Ascending aorta (tissue), 2 donors: ENCODE results near the gene INAFM1. TPM values are rescaled to one million over a fixed set of nuclear protein-coding genes. Genes with fewer than 3 reads are reported as not detected.

Source experiments
- DNase-seq, 2 donors: peaks; one replicate each; pipeline ENCODE4 v3.0.0-alpha.2; 2019; ENCODE audit warnings: low spot score in 2 of 2
- H3K27ac ChIP-seq, 2 donors: fragments of 200-600 bp; sonication (generic); one replicate each; pipeline ENCODE4 v1.5.1; 2016 to 2017; ENCODE audit warnings: mild to moderate bottlenecking in 1 of 2
- H3K27me3 ChIP-seq: fragments of 200-600 bp; sonication (generic); one replicate; pipeline ENCODE4 v1.5.1; 2017
- H3K36me3 ChIP-seq, 2 donors: fragments of 200-600 bp; sonication (generic); one replicate each; pipeline ENCODE4 v1.5.1; 2016
- H3K4me1 ChIP-seq, 2 donors: fragments of 200-600 bp; sonication (generic); one replicate each; pipeline ENCODE4 v1.5.1; 2016 to 2017; ENCODE audit warnings: mild to moderate bottlenecking in 1 of 2
- H3K4me3 ChIP-seq, 2 donors: fragments of 200-600 bp; sonication (generic); one replicate each; pipeline ENCODE4 v1.5.1; 2016 to 2017; ENCODE audit warnings: mild to moderate bottlenecking in 1 of 2
- H3K9me3 ChIP-seq, 2 donors: fragments of 200-600 bp; sonication (generic); one replicate each; pipeline ENCODE4 v1.5.1; 2016
- intact Hi-C: fragments of 100-400 bp; cut with DNase I; formaldehyde crosslinking; loops from one replicate; pipeline ENCODE4 v1.15.1; 2023
- total RNA-seq: library from RNA; depleted of rRNA; stranded (reverse); fragments of >200 nt; gene quantifications from one replicate; pipeline ENCODE4 v1.1.0, GENCODE V29; 2016
- TF ChIP-seq, protein P1 (sequence below), 3 experiments: fragments of 200-600 bp in 2 of 3; fragments of 450-650 bp in 1 of 3; sonication (generic) in 2 of 3; IDR thresholded peaks; one replicate each; pipeline ENCODE4 v1.5.1; 2016 to 2019; ENCODE audit warnings: antibody characterized with exemption in 3 of 3, mild to moderate bottlenecking in 1 of 3, moderate library complexity in 1 of 3

The INAFM1 gene
- total RNA-seq, 1 donor from 2014 or later: 33.7 TPM

GRCh38 chr19:47321630-47322029, 46.9 kb downstream of the INAFM1 start:
- H3K27me3 ChIP-seq: no peaks in the 10 kb centered on the region
- H3K4me1 ChIP-seq: no peaks in the 10 kb centered on the region
- DNase-seq: no peak
- TF ChIP-seq, protein P1, sequence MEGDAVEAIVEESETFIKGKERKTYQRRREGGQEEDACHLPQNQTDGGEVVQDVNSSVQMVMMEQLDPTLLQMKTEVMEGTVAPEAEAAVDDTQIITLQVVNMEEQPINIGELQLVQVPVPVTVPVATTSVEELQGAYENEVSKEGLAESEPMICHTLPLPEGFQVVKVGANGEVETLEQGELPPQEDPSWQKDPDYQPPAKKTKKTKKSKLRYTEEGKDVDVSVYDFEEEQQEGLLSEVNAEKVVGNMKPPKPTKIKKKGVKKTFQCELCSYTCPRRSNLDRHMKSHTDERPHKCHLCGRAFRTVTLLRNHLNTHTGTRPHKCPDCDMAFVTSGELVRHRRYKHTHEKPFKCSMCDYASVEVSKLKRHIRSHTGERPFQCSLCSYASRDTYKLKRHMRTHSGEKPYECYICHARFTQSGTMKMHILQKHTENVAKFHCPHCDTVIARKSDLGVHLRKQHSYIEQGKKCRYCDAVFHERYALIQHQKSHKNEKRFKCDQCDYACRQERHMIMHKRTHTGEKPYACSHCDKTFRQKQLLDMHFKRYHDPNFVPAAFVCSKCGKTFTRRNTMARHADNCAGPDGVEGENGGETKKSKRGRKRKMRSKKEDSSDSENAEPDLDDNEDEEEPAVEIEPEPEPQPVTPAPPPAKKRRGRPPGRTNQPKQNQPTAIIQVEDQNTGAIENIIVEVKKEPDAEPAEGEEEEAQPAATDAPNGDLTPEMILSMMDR (IDR thresholded peaks at IDR 0.05): no peak
- H3K9me3 ChIP-seq: no peaks in the 10 kb centered on the region
- intact Hi-C loops: no loop called here
- peaks cover 0 to 6% of the 10 kb centered on the region in 2 donors for H3K36me3 ChIP-seq
- H3K4me3 ChIP-seq: no peak overlapping the region
- H3K27ac ChIP-seq: no peak overlapping the region

DNA sequence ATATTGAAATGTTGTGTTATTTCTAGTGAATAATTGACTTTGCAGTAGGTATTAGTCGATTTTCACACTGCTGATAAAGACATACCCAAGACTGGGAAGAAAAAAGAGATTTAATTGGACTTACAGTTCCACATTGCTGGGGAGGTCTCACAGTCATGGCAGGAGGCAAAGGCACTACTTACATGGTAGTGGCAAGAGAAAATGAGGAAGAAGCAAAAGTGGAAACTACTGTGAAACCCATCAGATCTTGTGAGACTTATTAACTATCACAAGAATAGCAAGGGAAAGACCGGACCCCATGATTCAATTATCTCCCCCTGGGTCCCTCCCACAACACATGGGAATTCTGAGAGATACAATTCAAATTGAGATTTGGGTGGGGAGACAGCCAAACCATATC, 47.4 kb downstream of the INAFM1 start:
- intact Hi-C loops: no loop called here
- TF ChIP-seq, protein P1 (IDR thresholded peaks at IDR 0.05): no peak
- H3K4me3 ChIP-seq: no peak overlapping the region
- no peak overlapping the region for H3K27ac ChIP-seq
- no peak for DNase-seq
- no peaks in the 10 kb centered on the region for H3K4me1 ChIP-seq
- H3K9me3 ChIP-seq: no peaks in the 10 kb centered on the region
- no peaks in the 10 kb centered on the region for H3K27me3 ChIP-seq
- peaks cover 0 to 6% of the 10 kb centered on the region in 2 donors for H3K36me3 ChIP-seq

DNA sequence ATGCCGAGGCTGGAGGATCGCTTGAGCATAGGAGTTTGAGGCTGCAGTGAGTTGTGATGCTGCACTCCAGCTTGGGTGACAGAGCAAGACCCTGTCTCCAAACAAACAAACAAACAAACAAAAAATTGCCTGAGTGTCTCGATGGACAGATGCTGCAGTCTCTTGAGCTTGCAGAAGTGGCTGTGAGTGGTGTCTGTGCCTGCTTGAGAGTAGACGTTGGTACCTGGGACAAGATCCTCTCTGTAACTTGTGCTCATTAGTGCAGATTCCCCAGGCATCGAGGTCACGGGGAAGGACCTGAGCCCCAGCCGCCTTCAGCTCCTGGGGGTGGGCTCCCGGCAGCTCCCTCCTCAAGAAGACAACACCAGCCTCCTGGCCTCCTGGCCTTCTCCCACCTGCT, 48.7 kb downstream of the INAFM1 start:
- Histone ChIP-seq H3K4me1 (no peaks in the 10 kb centered on the region), H3K36me3 (peaks cover 0 to 6% of the 10 kb centered on the region in 2 donors), H3K4me3 (no peak overlapping the region), H3K27me3 (no peaks in the 10 kb centered on the region), H3K27ac (no peak overlapping the region), H3K9me3 (no peaks in the 10 kb centered on the region)
- intact Hi-C loops: no loop called here
- TF ChIP-seq, protein P1 (IDR thresholded peaks at IDR 0.05): no peak
- no peak for DNase-seq

- H3K36me3 ChIP-seq: peaks cover 0 to 6% of the 10 kb centered on the region in 2 donors
- no peak overlapping the region for H3K4me3 ChIP-seq
- H3K27me3 ChIP-seq: no peaks in the 10 kb centered on the region
- H3K4me1 ChIP-seq: no peaks in the 10 kb centered on the region
- peak overlapping the region in 1 of 2 donors; percentile 10 for H3K27ac ChIP-seq
- H3K9me3 ChIP-seq: no peaks in the 10 kb centered on the region
- intact Hi-C loops: no loop called here
- TF ChIP-seq, protein P1 (IDR thresholded peaks at IDR 0.05): no peak
- no peak for DNase-seq
Measured at GRCh38 chr19:47323872-47324271, 49.2 kb downstream of the INAFM1 start.

DNA sequence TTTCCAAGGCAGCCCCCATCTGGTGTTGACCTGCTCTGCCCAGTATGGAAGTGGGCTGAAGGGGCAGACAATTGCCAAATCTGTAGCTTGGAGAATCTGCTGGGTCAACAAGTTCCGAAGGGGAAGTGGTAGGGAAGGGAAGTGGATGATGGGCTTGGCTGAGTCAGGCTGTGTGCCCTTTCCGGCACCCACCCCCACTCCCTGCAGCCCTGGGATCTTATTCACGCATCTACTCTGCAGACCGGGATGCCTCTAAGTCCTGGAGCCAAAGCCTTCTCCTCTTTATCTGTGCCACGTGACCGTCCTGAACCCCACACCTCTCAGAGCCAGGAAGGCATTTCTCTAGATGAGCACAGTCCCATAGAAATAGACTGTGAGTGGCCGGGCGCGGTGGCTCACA, 49.8 kb downstream of the INAFM1 start:
- Histone ChIP-seq H3K9me3 (no peaks in the 10 kb centered on the region), H3K4me1 (no peaks in the 10 kb centered on the region), H3K27me3 (no peaks in the 10 kb centered on the region), H3K27ac (no peak overlapping the region), H3K36me3 (peaks cover 0 to 6% of the 10 kb centered on the region in 2 donors), H3K4me3 (no peak overlapping the region)
- DNase-seq: peak in 1 of 2 donors; percentile 73
- intact Hi-C loops: no loop called here
- TF ChIP-seq, protein P1 (IDR thresholded peaks at IDR 0.05): no peak

Other genes with a start within 250 kb of the INAFM1 start
- gene TMEM160, start 226.3 kb upstream of the INAFM1 start, total RNA-seq: 64.5 TPM
- 24.6 TPM for gene ZC3H4, start 161.1 kb upstream of the INAFM1 start, total RNA-seq
- 54.4 TPM for gene SAE1, start 144.1 kb upstream of the INAFM1 start, total RNA-seq
- 14.9 TPM for gene BBC3, start 43.7 kb upstream of the INAFM1 start, total RNA-seq
- gene CCDC9, start 18.4 kb upstream of the INAFM1 start, total RNA-seq: 45.3 TPM
- 9.3 TPM for gene C5AR1, start 35.0 kb downstream of the INAFM1 start, total RNA-seq
- gene C5AR2, start 57.3 kb downstream of the INAFM1 start, total RNA-seq: 18.3 TPM
- gene DHX34, start 74.4 kb downstream of the INAFM1 start, total RNA-seq: 8.0 TPM
- gene MEIS3, start 144.6 kb downstream of the INAFM1 start, total RNA-seq: 28.6 TPM
- not detected for gene SLC8A2, start 197.0 kb downstream of the INAFM1 start, total RNA-seq
- 26.0 TPM for gene KPTN, start 209.3 kb downstream of the INAFM1 start, total RNA-seq
- 102 TPM for gene NAPA, start 240.2 kb downstream of the INAFM1 start, total RNA-seq